T-helper 1 cell treated with Interleukin-12 subunit alpha and Interleukin-12 subunit beta and Interleukin-4 antibody, amounts not matched to agents 30 ng/mL and 1 ng/mL, for 36 hours (primary cell): ENCODE results near the gene PLAAT2. TPM values are rescaled to one million over a fixed set of nuclear protein-coding genes. Genes with fewer than 3 reads are reported as not detected.

Experiments
- total RNA-seq: library from RNA; stranded (reverse); gene quantifications from 2 replicates; pipeline ENCODE4 v1.2.3, GENCODE V29; 2022

Gene PLAAT2
- total RNA-seq, 1 donor from 2014 or later: 0.29 TPM

Other genes starting within 250 kb of the PLAAT2 start
- not detected in 2 replicates for gene SLC22A9, start 193.6 kb downstream of the PLAAT2 start, total RNA-seq
- not detected in 2 replicates for gene PLAAT5, start 72.2 kb downstream of the PLAAT2 start, total RNA-seq
- 0.17 TPM in 1 of 2 replicates, not detected in the other for gene LGALS12, start 57.3 kb downstream of the PLAAT2 start, total RNA-seq
- gene PLAAT4, start 26.6 kb downstream of the PLAAT2 start, total RNA-seq: 136 and 138 TPM in 2 replicates
- 2.9 and 3.0 TPM in 2 replicates for gene PLAAT3, start 51.1 kb upstream of the PLAAT2 start, total RNA-seq
- gene ATL3, start 108.0 kb upstream of the PLAAT2 start, total RNA-seq: 31.1 and 33.0 TPM in 2 replicates
- 61.0 and 63.9 TPM in 2 replicates for gene RTN3, start 118.1 kb upstream of the PLAAT2 start, total RNA-seq
- 2.2 TPM in 2 replicates for gene ZFTA, start 205.4 kb upstream of the PLAAT2 start, total RNA-seq